Mammary epithelial cell (primary cell): ENCODE measurements around the gene MDFIC.

Experiments
- EZH2 ChIP-seq: IDR thresholded peaks from 2 replicates; pipeline ENCODE4 v1.6.1; 2012; ENCODE audit warnings: low read length, inconsistent platforms, borderline replicate concordance
- TF ChIP-seq, protein P1 (sequence below), 2 donors: IDR thresholded peaks in 1 of 2; conservative IDR thresholded peaks in 1 of 2; 2 replicates each; pipeline ENCODE4 v1.5.1; 2011 to 2012; ENCODE audit warnings: inconsistent platforms in 2 of 2, low read length in 2 of 2, mild to moderate bottlenecking in 2 of 2, control low read depth in 1 of 2, low read depth in 1 of 2; ENCODE audit not compliant: insufficient read depth in 1 of 2; ENCODE audit errors: extremely low read depth in 1 of 2

DNA sequence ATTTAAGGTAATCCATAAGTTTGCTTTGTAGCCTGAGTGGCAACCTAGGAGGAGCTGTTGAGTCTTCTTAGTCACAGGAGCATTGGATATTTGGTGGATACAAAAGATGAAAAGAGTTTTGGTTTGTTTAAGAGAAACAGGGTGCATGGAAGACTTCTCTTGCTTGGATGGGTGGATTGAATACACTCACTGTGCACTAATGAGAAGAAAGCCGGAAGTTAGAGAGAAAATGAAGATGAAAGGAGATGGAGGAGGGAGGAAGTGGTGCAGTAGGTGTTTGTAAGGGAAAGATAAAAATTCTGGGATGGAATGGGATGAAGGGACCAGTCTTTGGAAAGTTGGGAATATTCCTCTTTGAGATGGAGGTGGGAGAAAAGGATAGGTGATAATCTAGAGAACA, 7.7 kb downstream of the MDFIC start:
- TF ChIP-seq, protein P1, sequence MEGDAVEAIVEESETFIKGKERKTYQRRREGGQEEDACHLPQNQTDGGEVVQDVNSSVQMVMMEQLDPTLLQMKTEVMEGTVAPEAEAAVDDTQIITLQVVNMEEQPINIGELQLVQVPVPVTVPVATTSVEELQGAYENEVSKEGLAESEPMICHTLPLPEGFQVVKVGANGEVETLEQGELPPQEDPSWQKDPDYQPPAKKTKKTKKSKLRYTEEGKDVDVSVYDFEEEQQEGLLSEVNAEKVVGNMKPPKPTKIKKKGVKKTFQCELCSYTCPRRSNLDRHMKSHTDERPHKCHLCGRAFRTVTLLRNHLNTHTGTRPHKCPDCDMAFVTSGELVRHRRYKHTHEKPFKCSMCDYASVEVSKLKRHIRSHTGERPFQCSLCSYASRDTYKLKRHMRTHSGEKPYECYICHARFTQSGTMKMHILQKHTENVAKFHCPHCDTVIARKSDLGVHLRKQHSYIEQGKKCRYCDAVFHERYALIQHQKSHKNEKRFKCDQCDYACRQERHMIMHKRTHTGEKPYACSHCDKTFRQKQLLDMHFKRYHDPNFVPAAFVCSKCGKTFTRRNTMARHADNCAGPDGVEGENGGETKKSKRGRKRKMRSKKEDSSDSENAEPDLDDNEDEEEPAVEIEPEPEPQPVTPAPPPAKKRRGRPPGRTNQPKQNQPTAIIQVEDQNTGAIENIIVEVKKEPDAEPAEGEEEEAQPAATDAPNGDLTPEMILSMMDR (conservative IDR thresholded peaks at IDR 0.05 in 1 of 2, IDR thresholded peaks at IDR 0.05 in 1 of 2; ENCODE audit: extremely low read depth in 1 of 2, insufficient read depth in 1 of 2, low read depth in 1 of 2, low read length in 2 of 2) = no peak
- TF ChIP-seq EZH2 = no peak
